H1 (cell line): Measurements from ENCODE around the gene ABTB1. TPM values are rescaled to one million over a fixed set of nuclear protein-coding genes. Genes with fewer than 3 reads are reported as not detected.
"Not testable (repeated sequence)": the region's sequence is repeated elsewhere in the genome, so short reads cannot be mapped to it uniquely, and the experiment has no call there.

ENCODE experiments used
- CTCF ChIA-PET: fragments of 300-600 bp; sonication (Branson Sonifier 250); formaldehyde crosslinking; loops from one replicate; lab custom pipeline; 2021; ENCODE audit not compliant: partially characterized antibody; lab: Charles Lee
- POLR2A ChIA-PET: fragments of 300-600 bp; sonication (Branson Sonifier 250); formaldehyde crosslinking; loops from one replicate; lab custom pipeline; 2021; ENCODE audit warnings: inconsistent platforms; ENCODE audit not compliant: partially characterized antibody; lab: Charles Lee
- DNase-seq, 2 experiments: peaks; one replicate each; pipeline versions ENCODE4 v3.0.0 to v3.0.0-alpha.2; 2010 to 2022; ENCODE audit warnings: low spot score in 2 of 2, low read depth in 1 of 2, mixed read lengths in 1 of 2
- FAIRE-seq: peaks from 2 replicates; lab custom pipeline; 2011; peaks lifted over from hg19 to GRCh38; lab: Jason Lieb, UNC
- H2AFZ ChIP-seq: 2 replicates; pipeline ENCODE4 v1.8.1; 2012; ENCODE audit warnings: low read length, inconsistent platforms
- H2AK5ac ChIP-seq: 2 replicates; pipeline ENCODE4 v1.6.1; 2013; ENCODE audit warnings: low read depth, low read length
- H2BK120ac ChIP-seq: replicated peaks from 2 replicates; pipeline ENCODE3; 2013; ENCODE audit warnings: low read depth, low read length, inconsistent platforms
- H2BK12ac ChIP-seq: 2 replicates; pipeline ENCODE4 v1.6.1; 2013; ENCODE audit warnings: low read depth, low read length
- H2BK15ac ChIP-seq: 2 replicates; pipeline ENCODE4 v1.6.1; 2013; ENCODE audit warnings: low read length
- H2BK20ac ChIP-seq: 2 replicates; pipeline ENCODE4 v1.6.1; 2013; ENCODE audit warnings: low read length
- H2BK5ac ChIP-seq: 2 replicates; pipeline ENCODE4 v1.6.1; 2013; ENCODE audit warnings: low read depth, low read length
- H3K14ac ChIP-seq: 2 replicates; pipeline ENCODE4 v1.6.1; 2013; ENCODE audit warnings: inconsistent platforms; ENCODE audit not compliant: insufficient read length
- H3K18ac ChIP-seq: 2 replicates; pipeline ENCODE4 v1.6.1; 2013; ENCODE audit warnings: low read length; ENCODE audit errors: extremely low read depth
- H3K23ac ChIP-seq: 2 replicates; pipeline ENCODE4 v1.6.1; 2013; ENCODE audit warnings: inconsistent platforms; ENCODE audit not compliant: insufficient read length
- H3K23me2 ChIP-seq: 2 replicates; pipeline ENCODE4 v1.6.1; 2013; ENCODE audit warnings: low read depth, low read length
- H3K27ac ChIP-seq: 2 replicates; pipeline ENCODE4 v1.6.1; 2011; ENCODE audit warnings: low read depth, low read length, inconsistent platforms
- H3K27me3 ChIP-seq, 4 experiments: replicated peaks in 1 of 4; 1 replicate in 1 of 4; 2 replicates in 3 of 4; pipeline versions ENCODE4 v1.6.1 to v1.8.1; 2011 to 2013; ENCODE audit warnings: low read length in 3 of 4, mild to moderate bottlenecking in 3 of 4, inconsistent platforms in 2 of 4, mixed read lengths in 2 of 4, moderate library complexity in 1 of 4; ENCODE audit not compliant: control insufficient read depth in 3 of 4, insufficient read depth in 3 of 4; ENCODE audit errors: extremely low read depth in 1 of 4
- H3K36me3 ChIP-seq, 4 experiments: 2 replicates each; pipeline versions ENCODE4 v1.6.1 to v1.8.1; 2011 to 2013; ENCODE audit warnings: mild to moderate bottlenecking in 4 of 4, low read length in 3 of 4, moderate library complexity in 2 of 4, control low read depth in 1 of 4, inconsistent platforms in 1 of 4; ENCODE audit not compliant: insufficient read depth in 4 of 4, control insufficient read depth in 2 of 4
- H3K4ac ChIP-seq: replicated peaks from 2 replicates; pipeline ENCODE3; 2013; ENCODE audit warnings: low read length, low read depth, mixed read lengths, inconsistent platforms; ENCODE audit not compliant: insufficient read length
- H3K4me1 ChIP-seq, 4 experiments: replicated peaks in 1 of 4; 1 replicate in 1 of 4; 2 replicates in 3 of 4; pipeline versions ENCODE4 v1.6.1 to v1.8.1; 2011 to 2013; ENCODE audit warnings: low read length in 3 of 4, inconsistent platforms in 2 of 4, mixed read lengths in 1 of 4; ENCODE audit not compliant: insufficient read depth in 4 of 4, control insufficient read depth in 3 of 4
- H3K4me2 ChIP-seq, 2 experiments: 2 replicates each; pipeline versions ENCODE4 v1.6.1 to v1.8.1; 2011 to 2013; ENCODE audit warnings: low read depth in 2 of 2, low read length in 2 of 2, control low read depth in 1 of 2, inconsistent platforms in 1 of 2, mild to moderate bottlenecking in 1 of 2; ENCODE audit not compliant: insufficient read depth in 1 of 2
- H3K4me3 ChIP-seq, 4 experiments: fragments of 200-600, 300-600 bp in 1 of 4; sonication (generic), shearing (Covaris generic), sonication (Bioruptor Twin) in 1 of 4; 2 replicates each; pipeline versions ENCODE4 v1.5.1 to v1.8.1; 2011 to 2016; ENCODE audit warnings: low read length in 4 of 4, low read depth in 3 of 4, control low read depth in 2 of 4, inconsistent platforms in 2 of 4, mild to moderate bottlenecking in 2 of 4, mixed read lengths in 1 of 4, moderate library complexity in 1 of 4; ENCODE audit not compliant: insufficient read depth in 2 of 4; ENCODE audit errors: extremely low read depth in 1 of 4
- H3K56ac ChIP-seq: replicated peaks from 2 replicates; pipeline ENCODE3; 2013; ENCODE audit warnings: low read depth, mild to moderate bottlenecking, mixed read lengths, low read length, inconsistent platforms; ENCODE audit not compliant: insufficient read length
- H3K79me1 ChIP-seq: 2 replicates; pipeline ENCODE4 v1.6.1; 2013; ENCODE audit warnings: low read depth, low read length, control low read depth
- H3K79me2 ChIP-seq, 2 experiments: 2 replicates each; pipeline versions ENCODE4 v1.6.1 to v1.8.1; 2012 to 2013; ENCODE audit warnings: low read length in 2 of 2, mild to moderate bottlenecking in 2 of 2, inconsistent platforms in 1 of 2; ENCODE audit not compliant: insufficient read depth in 2 of 2, control insufficient read depth in 1 of 2
- H3K9ac ChIP-seq, 4 experiments: replicated peaks in 1 of 4; 1 replicate in 1 of 4; 2 replicates in 3 of 4; pipeline versions ENCODE4 v1.6.1 to v1.8.1; 2011 to 2013; ENCODE audit warnings: low read depth in 3 of 4, low read length in 3 of 4, control low read depth in 2 of 4, mild to moderate bottlenecking in 2 of 4, moderate library complexity in 2 of 4, inconsistent platforms in 1 of 4; ENCODE audit errors: extremely low read depth in 1 of 4
- H3K9me3 ChIP-seq, 2 experiments: 2 replicates each; pipeline versions ENCODE4 v1.6.1 to v1.8.1; 2012 to 2013; ENCODE audit warnings: mild to moderate bottlenecking in 2 of 2, moderate library complexity in 2 of 2, control low read depth in 1 of 2, inconsistent platforms in 1 of 2, low read depth in 1 of 2, low read length in 1 of 2, mixed read lengths in 1 of 2; ENCODE audit not compliant: insufficient read depth in 2 of 2
- H4K20me1 ChIP-seq, 2 experiments: replicated peaks in 1 of 2; 2 replicates each; pipeline versions ENCODE3 to v1.8.1; 2011 to 2013; ENCODE audit warnings: inconsistent platforms in 2 of 2, low read length in 2 of 2, mild to moderate bottlenecking in 1 of 2; ENCODE audit not compliant: insufficient read depth in 2 of 2, control insufficient read depth in 1 of 2
- H4K5ac ChIP-seq: 2 replicates; pipeline ENCODE4 v1.6.1; 2013; ENCODE audit warnings: low read length, low read depth, mixed read lengths, inconsistent platforms; ENCODE audit not compliant: insufficient read length
- H4K8ac ChIP-seq: 2 replicates; pipeline ENCODE4 v1.8.0; 2013; ENCODE audit warnings: mild to moderate bottlenecking, moderate library complexity, low read length, inconsistent platforms; ENCODE audit not compliant: insufficient read depth; ENCODE audit errors: extremely low read depth
- H4K91ac ChIP-seq: replicated peaks from 2 replicates; pipeline ENCODE3; 2013; ENCODE audit warnings: low read length, mixed read lengths, inconsistent platforms; ENCODE audit not compliant: insufficient read length
- WGBS, 2 experiments: shearing (Covaris generic) in 1 of 2; methylation state at CpG; one replicate each; pipeline versions ENCODE4 v1.1.6 to v1.1.7; 2013 to 2015; ENCODE audit warnings: low lambda C conversion rate in 2 of 2, mixed read lengths in 2 of 2, inconsistent platforms in 1 of 2, low coverage in 1 of 2, missing lambda C conversion rate in 1 of 2; ENCODE audit not compliant: insufficient replicate concordance in 2 of 2, insufficient coverage in 1 of 2, insufficient read length in 1 of 2; ENCODE audit errors: extremely low coverage in 1 of 2, missing lambda C conversion rate in 1 of 2; 5-methylcytosine and 5-hydroxymethylcytosine counted together
- polyA plus RNA-seq, 7 experiments: library from polyadenylated mRNA; depleted of rRNA in 3 of 7; stranded (reverse) in 5 of 7; unstranded in 2 of 7; fragments of >200 nt in 5 of 7; fragments of 200-250 nt in 2 of 7; gene quantifications; 1 replicate in 5 of 7; 2 replicates in 1 of 7; 4 replicates in 1 of 7; pipeline versions ENCODE4 v1.2.1 to v1.2.3, GENCODE V29; 2011 to 2013; ENCODE audit warnings: missing spikeins in 2 of 7, mixed read lengths in 2 of 7
- total RNA-seq: library from RNA; stranded (reverse); fragmentation: NEBNext Ultra II Directional; extraction: Animal tissue kit (Norgen Biotek cat#: 25700); gene quantifications from 2 replicates; pipeline ENCODE4 v1.2.1, GENCODE V29; 2021

The ABTB1 gene
- total and polyA plus RNA-seq, 2 of the 8 experiments (the other 6 are each of a cell fraction or from before 2014, with no cell fraction given), result 7.1 to 9.4 TPM

- H3K18ac ChIP-seq, H4K20me1 ChIP-seq: not testable (repeated sequence)
- 88% methylated on average over 4 of the region's 4 CpGs; no CpG with 5 or more reads in 1 of the 2 experiments for WGBS, 2 experiments
Observed at GRCh38 chr3:127704840-127705239, 32.1 kb downstream of the ABTB1 start.

More at GRCh38 chr3:127704840-127705239, 32.1 kb downstream of the ABTB1 start:
- H3K27me3 ChIP-seq, H3K14ac ChIP-seq, H3K23ac ChIP-seq, H4K91ac ChIP-seq, H2BK5ac ChIP-seq, H3K79me2 ChIP-seq, H3K23me2 ChIP-seq, H3K4me2 ChIP-seq, H2AFZ ChIP-seq, H2BK15ac ChIP-seq, H2AK5ac ChIP-seq, H3K4me1 ChIP-seq, H3K4ac ChIP-seq, H4K8ac ChIP-seq, H2BK120ac ChIP-seq, H2BK12ac ChIP-seq, H3K79me1 ChIP-seq, FAIRE-seq, H3K9ac ChIP-seq, POLR2A ChIA-PET, H3K9me3 ChIP-seq, H3K36me3 ChIP-seq, H4K5ac ChIP-seq, H3K27ac ChIP-seq, H2BK20ac ChIP-seq, H3K56ac ChIP-seq, DNase-seq, H3K4me3 ChIP-seq: not testable (repeated sequence)
- CTCF ChIA-PET, result interaction anchor here (0.7 to 1.6 kb wide), 2 partner anchors 8 to 59 kb away, joined by 3 to 5 read pairs; no protein-coding TSS in a partner anchor
